KMS-11 (cell line): ENCODE results near the gene TMTC1.

Experiments used
- H2AFZ ChIP-seq: fragments of 200-600 bp; sonication (generic); 2 replicates; pipeline ENCODE4 v1.6.1; 2016; ENCODE audit warnings: antibody characterized with exemption, mixed run types, low read depth
- H3K27ac ChIP-seq: fragments of 200-600 bp; sonication (generic); 2 replicates; pipeline ENCODE4 v1.6.1; 2016; ENCODE audit warnings: mild to moderate bottlenecking, mixed run types
- H3K27me3 ChIP-seq: fragments of 200-600 bp; sonication (generic); 2 replicates; pipeline ENCODE4 v1.6.1; 2017; ENCODE audit warnings: mild to moderate bottlenecking, low read depth, mixed run types, moderate library complexity; ENCODE audit not compliant: insufficient read depth
- H3K36me3 ChIP-seq: fragments of 200-600 bp; sonication (generic); 2 replicates; pipeline ENCODE4 v1.6.1; 2017; ENCODE audit warnings: mild to moderate bottlenecking, mixed run types; ENCODE audit not compliant: insufficient read depth
- H3K4me1 ChIP-seq: fragments of 200-600 bp; sonication (generic); 2 replicates; pipeline ENCODE4 v1.6.1; 2016; ENCODE audit warnings: mild to moderate bottlenecking, low read depth, mixed run types; ENCODE audit not compliant: poor library complexity, severe bottlenecking
- H3K4me2 ChIP-seq: fragments of 200-600 bp; sonication (generic); 2 replicates; pipeline ENCODE4 v1.7.0; 2016; ENCODE audit warnings: mild to moderate bottlenecking, mixed run types
- H3K4me3 ChIP-seq: fragments of 200-600 bp; sonication (generic); IDR thresholded peaks from 2 replicates; pipeline ENCODE4 v1.6.1; 2017; ENCODE audit warnings: low read depth, low read length, mixed read lengths; ENCODE audit not compliant: insufficient read depth
- H3K79me2 ChIP-seq: fragments of 200-600 bp; sonication (generic); 2 replicates; pipeline ENCODE4 v1.6.1; 2016; ENCODE audit warnings: low read depth, mixed run types; ENCODE audit not compliant: insufficient read depth
- H3K9ac ChIP-seq: fragments of 200-600 bp; sonication (generic); 2 replicates; pipeline ENCODE4 v1.6.1; 2016; ENCODE audit warnings: mild to moderate bottlenecking, mixed run types
- H4K20me1 ChIP-seq: fragments of 200-600 bp; sonication (generic); 2 replicates; pipeline ENCODE4 v1.6.1; 2016; ENCODE audit warnings: mild to moderate bottlenecking, mixed run types; ENCODE audit not compliant: insufficient read depth
- CTCF ChIP-seq: fragments of 200-600 bp; sonication (generic); conservative IDR thresholded peaks from 2 replicates; pipeline ENCODE4 v1.6.1; 2017; ENCODE audit warnings: low read depth, mild to moderate bottlenecking, antibody characterized with exemption, low read length, moderate library complexity, mixed read lengths

The TMTC1 gene

GRCh38 chr12:29706311-29706710 is 77.4 kb downstream of the TMTC1 start:
- H3K9ac ChIP-seq = no peak overlapping the region
- no peak overlapping the region for H3K27ac ChIP-seq
- H3K4me3 ChIP-seq = no peak overlapping the region
- H4K20me1 ChIP-seq = no peaks in the 10 kb centered on the region
- H3K36me3 ChIP-seq = no peaks in the 10 kb centered on the region
- no peaks in the 10 kb centered on the region for H3K4me1 ChIP-seq
- H2AFZ ChIP-seq = no peak overlapping the region
- no peak for TF ChIP-seq CTCF
- no peaks in the 10 kb centered on the region for H3K79me2 ChIP-seq
- no peak overlapping the region for H3K4me2 ChIP-seq
- no peaks in the 10 kb centered on the region for H3K27me3 ChIP-seq

DNA sequence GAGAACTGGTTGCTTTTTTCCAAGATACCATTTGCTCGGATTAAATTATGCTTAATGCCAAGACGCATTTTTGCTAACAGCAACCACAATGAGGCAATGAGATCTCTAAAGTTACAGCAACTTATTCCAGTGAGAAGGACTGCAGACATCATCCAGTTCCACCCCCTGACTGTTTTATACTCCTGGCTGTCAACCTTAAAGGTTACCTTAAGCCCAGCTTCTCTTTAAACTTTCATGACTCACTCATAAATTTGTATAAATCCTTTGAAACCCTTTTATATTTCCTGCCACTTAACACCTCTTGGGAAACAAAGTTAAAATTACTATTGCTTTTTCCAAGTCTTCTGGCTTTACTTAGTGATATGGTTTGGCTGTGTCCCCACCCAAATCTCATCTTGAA is 80.2 kb downstream of the TMTC1 start:
- H3K27ac ChIP-seq = no peak overlapping the region
- H3K9ac ChIP-seq = no peak overlapping the region
- no peaks in the 10 kb centered on the region for H3K36me3 ChIP-seq
- H3K79me2 ChIP-seq = no peaks in the 10 kb centered on the region
- H2AFZ ChIP-seq = no peak overlapping the region
- H3K4me2 ChIP-seq = no peak overlapping the region
- no peak overlapping the region for H3K4me3 ChIP-seq
- no peak for TF ChIP-seq CTCF
- no peaks in the 10 kb centered on the region for H4K20me1 ChIP-seq
- H3K4me1 ChIP-seq = no peaks in the 10 kb centered on the region
- no peaks in the 10 kb centered on the region for H3K27me3 ChIP-seq

DNA sequence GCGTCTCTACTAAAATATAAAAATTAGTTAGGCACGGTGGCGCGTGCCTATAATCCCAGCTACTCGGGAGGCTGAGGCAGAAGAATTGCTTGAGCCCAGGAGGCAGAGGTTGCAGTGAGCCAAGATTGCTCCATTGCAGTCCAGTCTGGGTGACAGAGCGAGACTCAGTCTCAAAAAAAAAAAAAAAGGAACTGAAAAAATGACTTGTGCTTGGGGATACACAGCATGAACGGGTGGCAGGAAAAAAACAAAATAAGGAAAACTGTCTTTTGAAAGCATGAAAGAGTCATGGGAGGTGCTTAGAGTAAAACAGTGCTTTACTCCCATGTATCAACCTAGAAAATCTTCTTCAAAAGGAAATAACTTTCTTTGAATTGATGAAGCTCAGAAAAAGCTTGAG is 80.8 kb downstream of the TMTC1 start:
- Histone ChIP-seq H3K27ac (no peak overlapping the region), H2AFZ (no peak overlapping the region), H3K79me2 (no peaks in the 10 kb centered on the region), H3K27me3 (no peaks in the 10 kb centered on the region), H3K4me3 (no peak overlapping the region), H3K36me3 (no peaks in the 10 kb centered on the region), H4K20me1 (no peaks in the 10 kb centered on the region), H3K9ac (no peak overlapping the region), H3K4me2 (no peak overlapping the region), H3K4me1 (no peaks in the 10 kb centered on the region)
- TF ChIP-seq CTCF = no peak

DNA sequence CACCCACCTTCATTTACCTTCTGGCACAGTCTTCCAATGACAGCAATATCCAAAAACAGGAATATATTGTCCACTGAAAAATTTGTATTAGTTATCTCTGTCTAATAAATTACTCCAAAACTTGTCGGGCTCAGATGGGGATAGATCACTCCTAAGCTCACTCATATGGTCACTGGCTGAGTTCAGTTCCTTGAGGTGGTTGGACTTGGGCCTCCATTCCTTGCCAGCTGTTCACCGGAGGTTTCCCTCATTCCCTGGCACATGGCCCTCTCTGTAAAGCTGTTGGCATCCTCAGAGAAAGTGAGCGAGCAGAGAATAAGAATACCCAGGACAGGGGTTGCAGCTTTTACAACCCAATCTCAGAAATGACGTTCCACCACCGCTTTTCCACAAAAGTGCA is 81.5 kb downstream of the TMTC1 start:
- Histone ChIP-seq H3K9ac (no peak overlapping the region), H4K20me1 (no peaks in the 10 kb centered on the region), H3K79me2 (no peaks in the 10 kb centered on the region), H3K27me3 (no peaks in the 10 kb centered on the region), H3K27ac (no peak overlapping the region), H3K4me2 (no peak overlapping the region), H2AFZ (no peak overlapping the region), H3K4me1 (no peaks in the 10 kb centered on the region), H3K4me3 (no peak overlapping the region), H3K36me3 (no peaks in the 10 kb centered on the region)
- TF ChIP-seq CTCF = no peak
